ENCODE data around the gene ICAM3. TPM values are rescaled to one million over a fixed set of nuclear protein-coding genes. Genes with fewer than 3 reads are reported as not detected.
A peak's percentile ranks its signal among the peaks of the same experiment; 100 is the strongest.

Gene ICAM3
- total RNA-seq, 3 donors from 2014 or later = 5.9 to 10.1 (median 7.9) TPM

GRCh38 chr19:10356431-10356830 lies 17.0 kb upstream of the ICAM3 start:
- no peaks in the 10 kb centered on the region for H3K36me3 ChIP-seq
- DNase-seq (ENCODE audit: low spot score in 2 of 2) = no peak
- H3K4me1 ChIP-seq = no peaks in the 10 kb centered on the region
- no peaks in the 10 kb centered on the region for H3K9me3 ChIP-seq
- H3K27me3 ChIP-seq = no peaks in the 10 kb centered on the region
- TF ChIP-seq POLR2AphosphoS5 (IDR thresholded peaks at IDR 0.05) (no peak), POLR2A (IDR thresholded peaks at IDR 0.05) (no peak), CTCF (IDR thresholded peaks at IDR 0.05) (no peak)
- intact Hi-C loops (cut with DNase I; ENCODE audit: low total_unique reads) = no loop called here
- H3K27ac ChIP-seq = no peak overlapping the region
- H3K4me3 ChIP-seq = no peak overlapping the region

- Histone ChIP-seq H3K27me3 (no peaks in the 10 kb centered on the region), H3K27ac (peak overlapping the region in 1 of 2 donors; percentile 58), H3K9me3 (no peaks in the 10 kb centered on the region), H3K4me1 (no peaks in the 10 kb centered on the region), H3K4me3 (no peak overlapping the region), H3K36me3 (no peaks in the 10 kb centered on the region)
- no peak for TF ChIP-seq POLR2AphosphoS5 (IDR thresholded peaks at IDR 0.05)
- TF ChIP-seq CTCF (IDR thresholded peaks at IDR 0.05) = no peak
- TF ChIP-seq POLR2A (IDR thresholded peaks at IDR 0.05) = no peak
- intact Hi-C loops (cut with DNase I; ENCODE audit: low total_unique reads) = no loop called here
- no peak for DNase-seq (ENCODE audit: low spot score in 2 of 2)
Measured at GRCh38 chr19:10353793-10354391, 14.5 kb upstream of the ICAM3 start.

GRCh38 chr19:10352764-10353671 lies 13.6 kb upstream of the ICAM3 start:
- no peak for DNase-seq (ENCODE audit: low spot score in 2 of 2)
- no peak overlapping the region for H3K4me3 ChIP-seq
- H3K9me3 ChIP-seq = no peaks in the 10 kb centered on the region
- H3K27ac ChIP-seq = peak overlapping the region in 1 of 2 donors; percentile 58
- no peaks in the 10 kb centered on the region for H3K4me1 ChIP-seq
- no peaks in the 10 kb centered on the region for H3K36me3 ChIP-seq
- H3K27me3 ChIP-seq = no peaks in the 10 kb centered on the region
- intact Hi-C loops (cut with DNase I; ENCODE audit: low total_unique reads) = no loop called here
- no peak for TF ChIP-seq POLR2A (IDR thresholded peaks at IDR 0.05)
- no peak for TF ChIP-seq CTCF (IDR thresholded peaks at IDR 0.05)
- no peak for TF ChIP-seq POLR2AphosphoS5 (IDR thresholded peaks at IDR 0.05)

- TF ChIP-seq POLR2AphosphoS5 (IDR thresholded peaks at IDR 0.05) = no peak
- no peak for TF ChIP-seq CTCF (IDR thresholded peaks at IDR 0.05)
- TF ChIP-seq POLR2A (IDR thresholded peaks at IDR 0.05) = no peak
- H3K36me3 ChIP-seq = no peaks in the 10 kb centered on the region
- H3K27ac ChIP-seq = peak overlapping the region in 1 of 2 donors; percentile 26
- no peak for DNase-seq (ENCODE audit: low spot score in 2 of 2)
- H3K27me3 ChIP-seq = no peaks in the 10 kb centered on the region
- intact Hi-C loops (cut with DNase I; ENCODE audit: low total_unique reads) = no loop called here
- H3K4me1 ChIP-seq = no peaks in the 10 kb centered on the region
- H3K4me3 ChIP-seq = no peak overlapping the region
- no peaks in the 10 kb centered on the region for H3K9me3 ChIP-seq
Measured at GRCh38 chr19:10346509-10346908, 7.1 kb upstream of the ICAM3 start.

- H3K27ac ChIP-seq = no peak overlapping the region
- no peaks in the 10 kb centered on the region for H3K27me3 ChIP-seq
- TF ChIP-seq POLR2A (IDR thresholded peaks at IDR 0.05) (no peak), POLR2AphosphoS5 (IDR thresholded peaks at IDR 0.05) (no peak), CTCF (IDR thresholded peaks at IDR 0.05) (no peak)
- no peak overlapping the region for H3K4me3 ChIP-seq
- no peaks in the 10 kb centered on the region for H3K9me3 ChIP-seq
- H3K36me3 ChIP-seq = no peaks in the 10 kb centered on the region
- H3K4me1 ChIP-seq = no peaks in the 10 kb centered on the region
- no peak for DNase-seq (ENCODE audit: low spot score in 2 of 2)
- intact Hi-C loops (cut with DNase I; ENCODE audit: low total_unique reads) = no loop called here
Measured at GRCh38 chr19:10344780-10345179, 5.4 kb upstream of the ICAM3 start.

Measured in breast epithelium (tissue), 4 donors.